HG03097 (cell line): ENCODE data around the gene EPDR1.
A peak's percentile ranks its signal among the peaks of the same experiment; 100 is the strongest.

Experiments used
- ATAC-seq: cut with Tn5 transposase; IDR thresholded peaks from one replicate; pipeline ENCODE4 v1.9.1; 2021; ENCODE audit not compliant: unreplicated experiment, low FRiP score

EPDR1 gene

DNA sequence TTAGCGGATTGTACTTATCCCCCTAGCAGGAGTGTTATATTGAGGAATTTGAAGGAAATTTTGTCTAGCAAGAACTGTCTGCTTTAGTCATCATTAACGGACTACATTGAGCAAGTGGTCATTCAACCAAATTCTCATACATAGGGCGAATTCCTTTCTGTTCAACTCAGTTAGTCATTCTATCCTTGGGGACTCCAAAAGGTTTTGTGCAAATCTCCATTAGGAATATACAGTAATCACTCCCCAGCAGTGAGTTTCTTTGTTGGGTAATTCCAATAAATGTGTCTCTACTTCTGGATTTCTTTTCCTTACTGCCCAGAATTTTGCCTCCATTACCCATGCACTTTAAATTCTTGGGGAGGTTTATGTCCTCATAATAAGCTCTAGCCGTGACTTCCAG, 51.1 kb downstream of the EPDR1 start:
- ATAC-seq, result no peak

DNA sequence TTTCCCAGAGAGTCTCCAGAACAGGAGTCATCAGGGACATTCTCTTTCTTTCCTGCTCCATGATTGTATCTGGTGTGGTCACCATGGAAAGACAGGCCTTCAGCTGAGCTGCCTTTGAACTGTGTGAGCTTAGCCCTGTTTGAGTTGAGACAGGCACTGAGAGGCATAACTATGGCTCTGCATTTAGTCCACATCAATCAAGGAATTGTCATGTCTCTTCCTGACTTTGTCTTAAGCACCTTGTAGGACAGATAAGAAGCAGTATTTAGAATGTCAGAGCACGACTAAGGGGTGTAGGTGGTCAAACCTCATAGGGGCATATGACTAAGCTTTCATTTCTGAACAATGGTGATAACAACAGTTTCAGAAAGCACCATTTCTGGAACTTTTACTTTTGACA, 53.5 kb downstream of the EPDR1 start:
- ATAC-seq, result no peak

- ATAC-seq, result no peak
Observed at GRCh38 chr7:37974711-37975110, 54.3 kb downstream of the EPDR1 start.

DNA sequence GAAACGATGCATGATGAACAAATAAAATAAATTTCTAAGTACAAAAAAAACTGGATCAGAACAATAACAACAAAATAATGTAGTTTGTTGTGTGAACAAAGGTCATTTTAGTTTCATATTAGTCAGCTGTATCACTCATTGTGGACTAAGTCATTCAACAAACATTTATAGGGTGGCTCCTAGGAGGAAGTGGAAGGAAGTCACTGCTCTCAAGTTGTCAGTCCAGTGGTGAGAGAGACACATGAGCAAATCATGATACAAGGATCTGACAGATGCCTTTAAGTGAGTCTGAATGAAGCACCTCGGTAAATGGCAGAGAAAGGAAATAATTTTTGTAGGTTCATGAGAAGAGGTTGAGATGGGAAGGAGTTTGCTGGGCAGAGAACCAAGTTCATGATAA, 56.8 kb downstream of the EPDR1 start:
- no peak for ATAC-seq

GRCh38 chr7:37981664-37982063, 61.2 kb downstream of the EPDR1 start:
- no peak for ATAC-seq

- no peak for ATAC-seq
Observed at GRCh38 chr7:37982423-37982822, 62.0 kb downstream of the EPDR1 start.

GRCh38 chr7:37984750-37985390, 64.4 kb downstream of the EPDR1 start:
- ATAC-seq, result no peak

DNA sequence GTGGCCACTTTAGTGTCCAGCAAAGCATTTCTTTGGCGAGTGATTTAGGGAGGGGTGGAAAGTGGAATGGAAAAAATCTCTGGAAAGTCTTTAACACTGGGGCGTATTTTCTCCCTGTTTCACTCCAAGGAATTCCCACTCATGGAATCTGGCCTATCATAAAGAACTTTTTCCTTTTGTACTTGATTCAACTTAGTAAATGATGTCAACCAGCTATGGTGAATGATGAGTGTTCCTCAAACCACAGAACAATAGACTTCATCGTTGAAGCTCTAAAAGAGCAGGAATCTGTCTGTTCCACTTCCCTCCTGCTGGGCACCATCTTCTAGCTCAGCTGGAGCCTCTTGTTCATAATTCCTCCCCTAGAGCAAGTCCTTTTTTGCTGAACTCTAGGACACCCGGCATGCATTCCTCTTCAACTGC, 66.5 kb downstream of the EPDR1 start:
- ATAC-seq, result no peak

DNA sequence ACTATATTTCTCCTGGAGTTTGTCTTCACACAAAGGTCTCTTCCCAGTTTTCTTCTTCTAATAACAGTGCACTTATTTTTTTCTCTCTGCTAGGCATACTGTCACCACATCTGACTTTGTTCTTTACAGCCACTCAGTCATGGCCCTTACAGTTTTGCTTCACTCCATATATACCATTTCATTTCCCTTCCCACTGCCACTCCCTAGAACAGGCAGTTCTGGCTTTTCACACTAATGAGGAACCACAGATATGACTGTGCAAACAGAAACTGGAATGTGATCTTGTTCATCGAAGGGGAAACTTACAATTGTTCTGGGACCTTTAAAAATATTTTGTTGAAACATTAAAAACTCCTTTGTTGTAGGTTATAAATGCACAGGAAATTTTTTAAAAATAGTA, 67.3 kb downstream of the EPDR1 start:
- no peak for ATAC-seq

GRCh38 chr7:37988721-37989650, 68.5 kb downstream of the EPDR1 start:
- no peak for ATAC-seq

GRCh38 chr7:37990337-37990736, 69.9 kb downstream of the EPDR1 start:
- ATAC-seq, result no peak

DNA sequence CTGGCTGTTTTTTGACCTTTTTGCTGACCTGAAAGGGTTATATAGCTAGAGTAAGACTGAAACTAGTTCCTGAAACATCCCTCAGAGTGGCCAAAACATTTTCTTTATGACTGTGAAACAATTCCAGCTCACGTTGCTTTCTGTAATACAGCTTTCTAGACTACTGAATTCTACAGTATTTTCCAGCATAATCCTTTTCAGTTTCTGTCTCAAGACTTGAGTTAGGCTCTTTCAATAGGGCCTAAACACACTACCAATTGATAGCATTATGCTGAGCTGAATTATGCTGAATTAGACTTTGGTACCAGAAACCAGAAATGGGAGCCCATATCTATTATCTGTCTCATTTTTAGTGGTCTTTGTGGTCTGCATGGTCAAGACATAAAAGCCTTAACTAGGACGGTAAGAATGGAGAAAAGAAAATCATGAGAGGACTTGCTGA, 72.6 kb downstream of the EPDR1 start:
- ATAC-seq, result peak; percentile 57

DNA sequence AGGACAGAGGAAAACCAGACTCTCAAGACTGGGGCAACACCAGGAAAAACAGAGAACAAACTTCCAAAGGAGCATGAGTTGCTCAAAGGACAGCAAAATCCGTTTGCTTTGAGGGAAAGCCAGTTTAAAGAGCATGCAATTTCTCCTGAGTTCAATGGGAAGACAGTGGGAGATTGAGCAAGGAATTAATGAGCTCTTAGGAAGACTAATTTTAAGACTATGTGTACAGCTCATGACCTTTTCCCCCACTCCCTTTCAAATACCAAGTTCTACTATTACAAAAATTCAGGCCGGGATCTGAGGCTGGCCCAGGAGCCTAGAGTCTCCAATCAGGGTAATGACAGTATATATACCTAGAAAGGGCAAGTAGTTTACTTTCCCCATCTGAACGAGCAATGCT, 79.2 kb downstream of the EPDR1 start:
- no peak for ATAC-seq

- ATAC-seq, result no peak
Observed at GRCh38 chr7:38000272-38000671, 79.8 kb downstream of the EPDR1 start.
